ENCODE measurements around the gene VAMP8.

DNA sequence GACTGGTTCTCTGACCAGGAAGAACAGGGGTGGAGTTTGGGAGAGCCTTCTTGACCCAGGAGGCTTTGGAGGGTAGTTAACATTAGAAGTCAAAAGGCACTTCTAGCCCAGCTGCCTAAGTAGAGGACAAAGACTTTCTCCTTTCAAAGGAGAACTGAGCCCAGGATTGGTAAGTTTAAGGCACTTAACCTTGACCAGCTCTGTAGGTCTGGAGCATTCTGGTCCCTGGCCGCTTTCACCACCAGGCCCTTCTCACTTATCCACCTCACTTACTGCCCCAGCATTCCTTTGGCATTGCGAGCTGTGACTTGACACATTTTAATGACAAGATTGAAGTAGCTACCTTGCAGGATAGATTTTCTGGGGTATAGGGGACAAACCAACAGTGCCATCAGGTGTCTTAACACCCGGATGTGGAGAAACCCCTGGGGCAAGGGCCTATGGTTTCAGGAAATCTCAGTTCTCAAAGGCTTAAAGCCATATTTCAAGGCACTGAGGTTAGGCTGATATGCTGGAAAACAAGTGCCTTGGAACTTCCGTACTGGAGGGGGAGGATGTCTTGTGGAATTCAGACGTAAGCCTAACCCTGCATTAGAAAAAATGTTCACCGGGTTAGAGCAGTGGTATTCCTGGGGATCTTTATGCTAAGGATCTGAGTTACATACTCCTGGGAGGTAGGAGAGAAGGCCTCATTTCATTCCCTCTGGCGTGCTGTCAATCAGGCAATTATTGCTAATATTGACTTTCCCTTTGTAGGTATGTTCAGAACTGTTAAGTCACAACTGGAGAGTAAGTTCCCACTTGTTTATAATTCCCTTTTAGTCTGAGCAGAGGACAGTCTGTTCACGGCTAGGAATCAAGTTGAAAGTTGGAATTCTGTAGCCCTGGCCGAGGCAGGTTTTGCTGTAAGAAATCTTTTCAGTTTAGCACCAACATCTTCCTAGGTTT is 30.2 kb downstream of the VAMP8 start:
- TF ChIP-seq CTCF (IDR thresholded peaks at IDR 0.05) = no peak
- TF ChIP-seq, protein P1, sequence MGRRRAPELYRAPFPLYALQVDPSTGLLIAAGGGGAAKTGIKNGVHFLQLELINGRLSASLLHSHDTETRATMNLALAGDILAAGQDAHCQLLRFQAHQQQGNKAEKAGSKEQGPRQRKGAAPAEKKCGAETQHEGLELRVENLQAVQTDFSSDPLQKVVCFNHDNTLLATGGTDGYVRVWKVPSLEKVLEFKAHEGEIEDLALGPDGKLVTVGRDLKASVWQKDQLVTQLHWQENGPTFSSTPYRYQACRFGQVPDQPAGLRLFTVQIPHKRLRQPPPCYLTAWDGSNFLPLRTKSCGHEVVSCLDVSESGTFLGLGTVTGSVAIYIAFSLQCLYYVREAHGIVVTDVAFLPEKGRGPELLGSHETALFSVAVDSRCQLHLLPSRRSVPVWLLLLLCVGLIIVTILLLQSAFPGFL (CRISPR knock-in tag; IDR thresholded peaks at IDR 0.05; ENCODE audit: borderline replicate concordance) = no peak
- no peak for TF ChIP-seq RELA (CRISPR knock-in tag; IDR thresholded peaks at IDR 0.05; ENCODE audit: borderline replicate concordance)
- TF ChIP-seq ELF4 (CRISPR knock-in tag; IDR thresholded peaks at IDR 0.05; ENCODE audit: low read depth) = no peak
- TF ChIP-seq EMX1 (CRISPR knock-in tag; IDR thresholded peaks at IDR 0.05) = no peak
- no peak for TF ChIP-seq TEAD4 (CRISPR knock-in tag; IDR thresholded peaks at IDR 0.05)
- no peak for TF ChIP-seq TP53 (CRISPR knock-in tag; IDR thresholded peaks at IDR 0.05)
